GM12801 (cell line): ENCODE results near the gene SLC27A6.

ENCODE experiments used
- CTCF ChIP-seq: IDR thresholded peaks from one replicate; pipeline ENCODE4 v1.5.1; 2011; ENCODE audit warnings: control low read depth; ENCODE audit not compliant: insufficient read length; ENCODE audit errors: extremely low read depth

SLC27A6 gene

GRCh38 chr5:128974567-128974966 is 9.3 kb downstream of the SLC27A6 start:
- no peak for TF ChIP-seq CTCF

DNA sequence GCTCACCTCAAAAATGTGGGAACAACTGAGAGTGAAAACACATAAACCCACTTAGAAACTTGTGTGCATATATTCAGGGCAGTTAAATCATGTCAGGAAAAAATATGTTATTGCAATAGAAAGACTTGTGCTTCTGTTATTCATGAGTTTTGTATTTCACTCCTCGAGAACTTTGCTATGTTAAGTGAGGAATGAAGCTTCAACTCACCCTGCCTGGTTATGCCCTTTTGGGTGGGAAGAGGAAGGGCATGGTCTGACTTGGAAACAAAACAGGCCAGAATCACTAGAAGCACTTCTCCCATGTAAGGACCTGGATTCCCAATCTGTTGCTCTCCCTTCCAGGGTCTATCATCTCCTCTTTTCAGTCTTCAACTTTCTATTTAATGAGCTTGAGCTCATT is 14.5 kb downstream of the SLC27A6 start:
- TF ChIP-seq CTCF, result no peak

GRCh38 chr5:128980917-128981316 is 15.6 kb downstream of the SLC27A6 start:
- no peak for TF ChIP-seq CTCF

DNA sequence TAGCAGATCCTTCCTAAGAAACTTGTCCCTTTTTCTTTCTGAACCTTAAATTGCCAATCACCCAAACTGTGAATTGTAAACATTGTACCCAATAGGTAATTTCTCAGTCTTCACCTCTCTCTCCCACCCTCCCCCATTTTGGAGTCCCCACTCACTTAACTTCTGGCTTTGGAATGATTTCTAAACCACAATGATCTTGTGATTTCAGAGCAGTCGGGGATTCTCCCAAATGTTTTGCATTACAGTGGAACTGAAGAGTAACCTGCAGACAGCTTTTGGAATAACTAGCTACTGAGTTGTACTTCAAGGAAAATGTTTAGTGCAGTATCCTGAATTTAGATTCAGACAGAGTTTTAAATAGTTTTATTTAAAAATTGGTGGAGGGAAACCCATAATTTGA is 19.2 kb downstream of the SLC27A6 start:
- no peak for TF ChIP-seq CTCF

- TF ChIP-seq CTCF, result no peak
Observed at GRCh38 chr5:128988476-128988875, 23.2 kb downstream of the SLC27A6 start.

DNA sequence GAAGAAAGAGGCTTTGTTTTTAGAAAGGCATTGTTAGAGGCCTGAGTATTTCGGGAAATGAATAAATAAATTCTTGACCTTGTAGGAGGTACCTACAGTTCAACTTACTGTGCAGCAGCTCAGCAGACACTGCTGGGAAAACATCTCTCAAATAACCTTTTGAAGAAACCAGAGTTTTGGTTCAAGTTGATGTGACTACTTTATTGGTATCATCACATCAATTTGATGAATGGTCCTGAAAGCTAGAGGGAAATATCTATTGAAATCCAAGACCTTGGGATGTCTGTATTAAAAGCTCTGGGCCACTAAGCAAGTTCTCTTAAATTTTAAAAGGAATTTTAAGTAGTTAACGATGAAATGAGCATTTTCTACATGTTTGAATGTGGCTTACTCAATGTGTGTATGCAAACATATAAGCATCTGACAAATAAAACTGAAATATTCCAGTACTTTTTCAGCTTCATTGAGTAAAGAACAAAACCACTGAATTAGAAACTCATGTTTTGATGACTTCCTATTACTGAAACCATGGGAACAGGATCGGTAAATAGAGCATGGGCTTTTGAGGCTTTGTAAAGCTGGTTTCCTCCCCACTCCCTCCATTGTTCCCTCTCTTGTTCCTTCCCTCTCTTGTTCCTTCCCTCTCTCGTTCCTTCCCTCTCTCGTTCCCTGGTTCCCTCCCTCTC is 36.7 kb downstream of the SLC27A6 start:
- no peak for TF ChIP-seq CTCF

GRCh38 chr5:129002527-129002842 is 37.2 kb downstream of the SLC27A6 start:
- no peak for TF ChIP-seq CTCF
